Measurements from ENCODE around the gene PPIF. TPM values are rescaled to one million over a fixed set of nuclear protein-coding genes. Genes with fewer than 3 reads are reported as not detected.

The PPIF gene
- total RNA-seq, 1 experiment from 2014 or later: 160 TPM

DNA sequence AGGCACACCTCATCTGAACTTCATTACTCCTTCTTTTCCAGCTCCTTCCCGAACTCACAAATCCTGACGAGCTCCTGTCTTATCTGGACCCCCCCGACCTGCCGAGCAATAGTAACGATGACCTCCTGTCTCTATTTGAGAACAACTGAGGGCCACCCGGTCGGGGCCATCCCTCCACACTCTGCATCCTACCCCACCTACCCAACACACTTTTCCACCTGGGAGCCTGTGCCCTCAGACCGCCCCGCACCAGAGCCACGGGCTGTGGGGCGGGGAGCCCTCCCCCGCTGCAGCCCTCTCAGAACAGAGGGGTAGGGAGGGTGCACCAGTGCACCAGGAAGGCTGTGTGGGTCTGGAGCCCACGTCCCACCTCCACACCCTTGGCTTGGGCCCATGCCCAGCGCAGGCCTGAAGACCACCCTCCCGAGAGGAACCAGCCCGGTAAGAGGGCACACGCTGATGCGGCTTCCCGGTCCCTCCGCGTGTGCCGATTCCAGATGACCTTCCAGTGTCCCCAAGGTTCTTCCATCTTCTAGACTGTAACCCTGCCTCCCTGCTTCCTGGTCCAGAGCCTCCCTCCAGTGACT lies 34.6 kb upstream of the PPIF start:
- Histone ChIP-seq H3K4me1 (ENCODE audit: insufficient read depth, low read length, poor library complexity, severe bottlenecking) (peaks cover 14% of the 10 kb centered on the region), H3K27me3 (replicated peaks; ENCODE audit: insufficient read depth, low read depth, low read length, poor library complexity) (no peaks in the 10 kb centered on the region), H3K9me3 (ENCODE audit: low read depth, low read length, poor library complexity, severe bottlenecking) (no peaks in the 10 kb centered on the region), H3K36me3 (ENCODE audit: insufficient read depth, low read length, poor library complexity, severe bottlenecking) (peaks cover 11% of the 10 kb centered on the region), H3K4me3 (ENCODE audit: low read depth, low read length, poor library complexity, severe bottlenecking) (no peak overlapping the region), H3K27ac (ENCODE audit: low read depth, low read length, poor library complexity, severe bottlenecking) (no peak overlapping the region)
- TF ChIP-seq, protein P1, sequence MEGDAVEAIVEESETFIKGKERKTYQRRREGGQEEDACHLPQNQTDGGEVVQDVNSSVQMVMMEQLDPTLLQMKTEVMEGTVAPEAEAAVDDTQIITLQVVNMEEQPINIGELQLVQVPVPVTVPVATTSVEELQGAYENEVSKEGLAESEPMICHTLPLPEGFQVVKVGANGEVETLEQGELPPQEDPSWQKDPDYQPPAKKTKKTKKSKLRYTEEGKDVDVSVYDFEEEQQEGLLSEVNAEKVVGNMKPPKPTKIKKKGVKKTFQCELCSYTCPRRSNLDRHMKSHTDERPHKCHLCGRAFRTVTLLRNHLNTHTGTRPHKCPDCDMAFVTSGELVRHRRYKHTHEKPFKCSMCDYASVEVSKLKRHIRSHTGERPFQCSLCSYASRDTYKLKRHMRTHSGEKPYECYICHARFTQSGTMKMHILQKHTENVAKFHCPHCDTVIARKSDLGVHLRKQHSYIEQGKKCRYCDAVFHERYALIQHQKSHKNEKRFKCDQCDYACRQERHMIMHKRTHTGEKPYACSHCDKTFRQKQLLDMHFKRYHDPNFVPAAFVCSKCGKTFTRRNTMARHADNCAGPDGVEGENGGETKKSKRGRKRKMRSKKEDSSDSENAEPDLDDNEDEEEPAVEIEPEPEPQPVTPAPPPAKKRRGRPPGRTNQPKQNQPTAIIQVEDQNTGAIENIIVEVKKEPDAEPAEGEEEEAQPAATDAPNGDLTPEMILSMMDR (conservative IDR thresholded peaks at IDR 0.05; ENCODE audit: low read depth, low read length): no peak
- TF ChIP-seq EZH2 (IDR thresholded peaks at IDR 0.05; ENCODE audit: borderline replicate concordance, low read depth, low read length, poor library complexity, severe bottlenecking): no peak
- BruUV-seq (replicated peaks): no TSS peak
- no peak for DNase-seq (ENCODE audit: low spot score)
- POLR2A ChIA-PET (ENCODE audit: low non-redundant PET): no interaction called here
- intact Hi-C loops (cut with micrococcal nuclease; ENCODE audit: unreplicated experiment): no loop called here
- CTCF ChIA-PET: no interaction called here

DNA sequence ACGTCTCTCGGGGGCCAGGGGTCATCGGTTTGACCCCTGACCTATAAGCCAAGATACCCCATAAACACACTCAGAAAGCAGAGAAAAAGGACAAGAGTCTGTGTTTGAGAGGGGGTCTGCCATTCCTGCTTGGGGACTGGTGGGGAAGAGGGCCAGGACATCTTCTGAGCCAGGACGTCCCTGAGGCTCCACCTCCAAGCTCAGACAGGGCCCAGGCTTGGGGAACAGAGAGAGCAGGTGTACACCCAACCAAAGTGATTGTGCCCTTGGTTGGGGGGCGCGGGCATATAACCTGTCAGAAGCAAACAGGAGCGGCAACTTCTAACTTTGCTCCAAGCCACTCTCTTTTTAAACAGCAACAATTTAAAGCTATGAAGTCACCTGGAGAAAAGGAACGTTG lies 33.9 kb upstream of the PPIF start:
- no peak for DNase-seq (ENCODE audit: low spot score)
- CTCF ChIA-PET: no interaction called here
- TF ChIP-seq, protein P1 (conservative IDR thresholded peaks at IDR 0.05; ENCODE audit: low read depth, low read length): no peak
- TF ChIP-seq EZH2 (IDR thresholded peaks at IDR 0.05; ENCODE audit: borderline replicate concordance, low read depth, low read length, poor library complexity, severe bottlenecking): no peak
- no peaks in the 10 kb centered on the region for H3K9me3 ChIP-seq (ENCODE audit: low read depth, low read length, poor library complexity, severe bottlenecking)
- no TSS peak for BruUV-seq (replicated peaks)
- H3K27ac ChIP-seq (ENCODE audit: low read depth, low read length, poor library complexity, severe bottlenecking): no peak overlapping the region
- no peak overlapping the region for H3K4me3 ChIP-seq (ENCODE audit: low read depth, low read length, poor library complexity, severe bottlenecking)
- POLR2A ChIA-PET (ENCODE audit: low non-redundant PET): no interaction called here
- peaks cover 21% of the 10 kb centered on the region for H3K4me1 ChIP-seq (ENCODE audit: insufficient read depth, low read length, poor library complexity, severe bottlenecking)
- intact Hi-C loops (cut with micrococcal nuclease; ENCODE audit: unreplicated experiment): no loop called here
- H3K36me3 ChIP-seq (ENCODE audit: insufficient read depth, low read length, poor library complexity, severe bottlenecking): peaks cover 5% of the 10 kb centered on the region
- H3K27me3 ChIP-seq (replicated peaks; ENCODE audit: insufficient read depth, low read depth, low read length, poor library complexity): no peaks in the 10 kb centered on the region

DNA sequence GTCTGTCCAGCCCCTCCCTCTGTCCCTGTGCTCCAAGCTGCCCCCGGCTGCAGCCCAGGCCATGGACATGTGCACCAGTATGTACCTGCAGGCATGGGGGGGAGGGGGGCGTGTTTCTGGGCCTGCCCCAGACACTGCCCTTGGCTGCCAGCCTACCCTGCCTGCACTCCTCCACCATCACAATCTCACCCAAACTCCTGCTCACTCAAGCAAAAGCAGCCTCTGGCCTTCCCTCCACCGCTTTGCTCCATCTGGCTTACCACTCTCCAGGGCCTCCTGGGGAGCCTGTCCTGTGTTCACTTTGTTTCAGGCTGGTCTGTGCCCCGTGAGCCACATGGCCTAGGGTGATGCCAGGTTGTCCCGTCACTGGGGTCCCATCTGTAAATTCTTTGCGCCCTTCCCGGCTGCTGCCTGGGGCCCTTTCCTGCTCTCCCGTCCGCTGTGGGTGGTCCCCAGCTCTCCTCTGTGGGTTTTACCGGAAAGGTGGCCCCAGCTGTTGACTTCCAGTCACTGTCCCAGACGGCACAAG lies 33.3 kb upstream of the PPIF start:
- intact Hi-C loops (cut with micrococcal nuclease; ENCODE audit: unreplicated experiment): no loop called here
- Histone ChIP-seq H3K36me3 (ENCODE audit: insufficient read depth, low read length, poor library complexity, severe bottlenecking) (peaks cover 5% of the 10 kb centered on the region), H3K9me3 (ENCODE audit: low read depth, low read length, poor library complexity, severe bottlenecking) (no peaks in the 10 kb centered on the region), H3K27ac (ENCODE audit: low read depth, low read length, poor library complexity, severe bottlenecking) (no peak overlapping the region), H3K27me3 (replicated peaks; ENCODE audit: insufficient read depth, low read depth, low read length, poor library complexity) (no peaks in the 10 kb centered on the region), H3K4me3 (ENCODE audit: low read depth, low read length, poor library complexity, severe bottlenecking) (no peak overlapping the region), H3K4me1 (ENCODE audit: insufficient read depth, low read length, poor library complexity, severe bottlenecking) (peaks cover 21% of the 10 kb centered on the region)
- BruUV-seq (replicated peaks): no TSS peak
- no peak for DNase-seq (ENCODE audit: low spot score)
- POLR2A ChIA-PET (ENCODE audit: low non-redundant PET): no interaction called here
- TF ChIP-seq, protein P1 (conservative IDR thresholded peaks at IDR 0.05; ENCODE audit: low read depth, low read length): no peak
- no peak for TF ChIP-seq EZH2 (IDR thresholded peaks at IDR 0.05; ENCODE audit: borderline replicate concordance, low read depth, low read length, poor library complexity, severe bottlenecking)
- CTCF ChIA-PET: no interaction called here

Measured in A673 (cell line).